CD4-positive, alpha-beta T cell treated with Interleukin-12 subunit alpha and Interleukin-12 subunit beta, for 1 hour (primary cell): Measurements from ENCODE around the gene GINS2.

ENCODE experiments used
- DNase-seq: peaks from one replicate; pipeline ENCODE4 v3.0.0-alpha.2; 2020

The GINS2 gene

GRCh38 chr16:85689285-85689949 lies 663 bp upstream of the GINS2 start:
- DNase-seq: no peak

- DNase-seq: no peak
Measured at GRCh38 chr16:85687651-85688471, 893 bp downstream of the GINS2 start.

- no peak for DNase-seq
Measured at GRCh38 chr16:85686912-85687591, 1.7 kb downstream of the GINS2 start.

GRCh38 chr16:85685251-85685650 lies 3.5 kb downstream of the GINS2 start:
- DNase-seq: no peak

GRCh38 chr16:85683363-85683762 lies 5.4 kb downstream of the GINS2 start:
- DNase-seq: no peak

GRCh38 chr16:85682516-85682915 lies 6.2 kb downstream of the GINS2 start:
- no peak for DNase-seq

GRCh38 chr16:85681255-85681654 lies 7.5 kb downstream of the GINS2 start:
- no peak for DNase-seq

GRCh38 chr16:85680352-85680944 lies 8.3 kb downstream of the GINS2 start:
- no peak for DNase-seq

GRCh38 chr16:85679870-85680269 lies 8.9 kb downstream of the GINS2 start:
- DNase-seq: no peak

GRCh38 chr16:85678821-85679220 lies 9.9 kb downstream of the GINS2 start:
- DNase-seq: no peak

- DNase-seq: no peak
Measured at GRCh38 chr16:85678016-85678415, 10.7 kb downstream of the GINS2 start.

- DNase-seq: no peak
Measured at GRCh38 chr16:85677383-85677967, 11.3 kb downstream of the GINS2 start.

GRCh38 chr16:85676466-85676865 lies 12.3 kb downstream of the GINS2 start:
- DNase-seq: no peak

- no peak for DNase-seq
Measured at GRCh38 chr16:85675251-85675874, 13.4 kb downstream of the GINS2 start.

GRCh38 chr16:85674828-85675227 lies 13.9 kb downstream of the GINS2 start:
- DNase-seq: no peak

- DNase-seq: no peak
Measured at GRCh38 chr16:85674418-85674755, 14.4 kb downstream of the GINS2 start.

- DNase-seq: no peak
Measured at GRCh38 chr16:85673529-85674417, 15.0 kb downstream of the GINS2 start.

GRCh38 chr16:85670840-85671239 lies 17.9 kb downstream of the GINS2 start:
- DNase-seq: no peak

- no peak for DNase-seq
Measured at GRCh38 chr16:85668676-85669424, 19.9 kb downstream of the GINS2 start.

- DNase-seq: no peak
Measured at GRCh38 chr16:85667841-85668413, 20.8 kb downstream of the GINS2 start.

GRCh38 chr16:85667261-85667660 lies 21.5 kb downstream of the GINS2 start:
- DNase-seq: no peak
